DMS 273 treated with DMSO at 0.1 percent for 48 hours (cell line): ENCODE measurements around the gene DMXL1.

Experiments
- DNase-seq: peaks from one replicate; lab custom pipeline; 2025; lab: John Stamatoyannopoulos, UW

Gene DMXL1

DNA sequence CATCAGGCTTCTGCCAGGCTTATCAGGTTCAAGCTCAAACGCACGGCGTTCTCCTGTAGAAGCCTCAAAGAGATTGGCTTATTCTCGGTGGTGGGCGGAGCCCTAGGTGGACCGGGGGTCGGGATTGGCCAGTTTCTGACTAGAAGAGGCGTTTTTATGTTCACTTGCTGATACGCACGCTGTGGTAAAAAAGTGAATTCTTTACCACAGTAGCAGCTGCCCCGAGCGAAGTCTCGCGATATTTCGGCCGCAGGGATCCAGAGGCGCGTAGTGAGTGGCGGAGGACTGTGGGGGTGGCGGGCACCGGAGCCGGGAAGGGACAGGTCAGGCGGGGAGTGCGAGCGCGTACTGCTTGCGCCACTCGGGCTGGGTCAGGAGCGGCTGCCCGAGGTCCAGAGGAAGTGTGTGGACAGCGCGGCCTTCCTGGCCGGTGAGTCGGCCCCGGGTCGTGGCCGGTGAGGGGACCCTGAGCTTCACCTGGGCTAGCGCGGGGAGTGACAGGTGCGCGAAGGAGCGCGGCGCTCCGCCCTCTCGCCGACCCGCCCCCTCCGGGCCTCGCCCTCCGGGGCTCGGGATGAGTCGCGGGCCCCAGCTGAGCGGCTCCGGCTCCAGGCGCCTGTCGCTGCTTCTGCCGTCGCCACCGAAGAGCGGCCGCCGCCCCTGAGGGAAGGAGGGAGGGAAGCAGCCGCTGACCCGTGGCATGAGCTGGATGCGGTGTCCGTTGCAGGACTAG is at the start of gene DMXL1:
TSS of gene DMXL1 (plus strand) at position 260 of the 733 bp plus-strand sequence. CDS start 483 bp downstream, outside the sequence.
- peak; percentile 98 for DNase-seq

DNA sequence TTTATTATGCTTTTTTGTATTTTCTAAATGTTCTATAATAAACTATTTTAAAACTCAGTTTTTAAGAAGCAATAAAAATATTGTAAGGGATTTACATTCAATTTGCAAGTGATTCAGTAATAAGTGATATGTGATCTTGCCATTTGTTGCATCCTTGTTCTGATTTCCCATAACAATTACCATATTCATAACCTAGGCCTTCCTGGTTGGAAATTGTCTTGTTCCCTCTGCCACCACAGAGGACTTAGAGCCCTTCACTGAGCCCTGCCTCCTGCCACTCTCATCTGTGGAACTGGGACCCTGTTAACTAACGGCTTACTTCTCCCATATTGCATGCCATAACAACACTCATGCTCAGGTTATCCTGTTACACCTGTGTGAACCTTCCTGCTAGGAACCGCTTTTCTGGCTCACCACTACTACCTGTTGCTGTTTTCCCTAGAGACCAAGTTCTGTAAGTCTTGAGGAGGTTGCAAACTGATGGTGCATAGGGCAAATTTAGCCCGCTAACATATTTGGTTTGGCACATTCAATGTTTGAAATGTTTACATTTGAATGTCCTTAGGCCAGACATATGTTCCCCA is 49.6 kb upstream of the DMXL1 start:
- DNase-seq: no peak

GRCh38 chr5:119022017-119022745 is 48.7 kb upstream of the DMXL1 start:
- DNase-seq: no peak

DNA sequence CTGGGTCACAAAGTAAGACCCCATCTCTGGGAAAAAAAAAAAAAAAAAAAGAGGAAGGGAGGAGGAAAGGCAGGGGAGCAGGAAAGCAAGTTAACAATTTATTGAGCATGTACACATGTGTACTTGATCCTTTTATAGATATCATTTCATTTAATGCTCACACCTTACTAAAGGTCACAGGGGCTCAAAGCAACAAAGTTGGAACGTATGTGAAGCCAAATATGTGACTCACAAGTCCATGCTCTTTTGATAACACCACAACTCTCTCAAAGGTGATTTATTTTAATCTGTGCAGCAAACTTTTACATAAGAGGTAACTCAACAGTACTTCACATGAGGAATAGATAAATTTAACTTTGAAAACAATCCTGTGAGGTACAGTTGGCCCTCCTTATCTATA is 48.1 kb upstream of the DMXL1 start:
- DNase-seq: no peak

DNA sequence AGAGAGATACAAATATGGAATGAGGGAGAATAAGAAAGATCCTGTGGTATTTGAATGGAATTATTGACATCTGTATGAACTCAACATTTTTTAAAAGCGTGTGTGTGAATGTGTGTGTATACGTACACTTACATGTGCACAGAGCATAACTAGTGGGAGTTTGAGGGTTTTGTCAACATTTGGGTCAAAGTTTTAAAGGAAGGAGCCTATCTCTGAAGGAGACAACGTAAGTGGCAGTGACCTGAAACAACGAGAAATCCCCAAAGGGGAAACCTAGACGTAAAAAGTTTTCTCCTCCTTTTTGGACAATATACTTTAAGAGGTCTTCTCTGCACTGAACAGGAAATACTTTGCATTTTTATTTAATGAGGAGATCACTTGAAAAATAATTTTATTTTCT is 42.3 kb upstream of the DMXL1 start:
- DNase-seq: no peak

DNA sequence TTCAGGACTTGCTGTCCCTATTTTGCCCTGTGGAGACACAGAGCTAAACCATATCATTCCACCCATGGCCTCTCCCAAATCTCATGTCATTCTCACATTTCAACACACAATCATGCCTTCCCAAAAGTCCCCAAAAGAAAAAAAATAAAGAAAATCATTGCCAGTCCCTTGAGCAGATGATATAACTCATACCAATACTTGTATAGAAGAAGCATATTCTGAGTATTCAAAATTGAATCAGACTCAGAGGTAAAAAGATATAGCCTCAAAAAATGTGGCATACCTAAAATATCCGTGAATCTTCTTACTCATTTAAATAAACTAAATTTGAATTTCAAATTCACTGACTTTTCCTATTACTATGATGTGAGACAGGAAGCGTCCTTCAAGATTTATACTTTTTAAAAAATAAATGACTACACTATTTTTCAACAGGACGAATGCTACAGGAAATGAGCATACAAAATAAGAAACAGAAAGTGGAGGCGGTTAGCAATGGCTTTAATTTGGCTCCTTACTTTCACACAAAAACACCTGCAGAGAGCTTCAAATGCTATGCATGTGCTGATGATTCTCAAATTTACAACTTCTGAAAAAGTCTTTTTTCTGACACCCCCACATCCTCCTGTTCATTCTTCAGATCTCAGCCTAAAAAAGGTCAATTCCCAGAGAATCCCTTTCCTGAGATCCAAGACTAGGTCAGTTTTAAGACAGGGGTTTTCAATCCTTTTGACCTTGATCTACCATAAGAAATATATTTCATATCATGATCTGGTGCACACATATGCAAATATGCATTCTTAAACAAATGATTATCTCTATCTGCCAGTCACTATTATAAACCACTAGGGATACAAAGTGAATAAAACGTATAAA is 39.6 kb upstream of the DMXL1 start:
- no peak for DNase-seq

DNA sequence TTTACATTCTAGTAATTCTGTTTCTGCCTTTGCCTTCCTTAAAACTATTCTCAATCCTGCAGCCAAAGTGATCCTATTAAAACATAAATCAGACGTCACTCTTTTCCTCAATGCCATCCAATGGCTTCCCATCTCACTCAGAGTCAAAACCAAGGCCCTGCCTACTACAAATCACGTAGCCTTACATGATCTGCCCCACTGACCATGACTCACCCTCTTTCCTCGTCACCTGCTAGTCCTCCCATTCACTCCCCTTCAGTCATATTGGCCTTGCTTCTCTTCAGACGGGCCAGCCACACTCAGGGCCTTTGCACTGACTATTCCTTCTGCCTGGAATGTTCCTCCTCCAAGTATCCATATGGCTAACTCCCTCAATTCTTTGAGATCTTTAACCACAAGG is 39.0 kb upstream of the DMXL1 start:
- no peak for DNase-seq

DNA sequence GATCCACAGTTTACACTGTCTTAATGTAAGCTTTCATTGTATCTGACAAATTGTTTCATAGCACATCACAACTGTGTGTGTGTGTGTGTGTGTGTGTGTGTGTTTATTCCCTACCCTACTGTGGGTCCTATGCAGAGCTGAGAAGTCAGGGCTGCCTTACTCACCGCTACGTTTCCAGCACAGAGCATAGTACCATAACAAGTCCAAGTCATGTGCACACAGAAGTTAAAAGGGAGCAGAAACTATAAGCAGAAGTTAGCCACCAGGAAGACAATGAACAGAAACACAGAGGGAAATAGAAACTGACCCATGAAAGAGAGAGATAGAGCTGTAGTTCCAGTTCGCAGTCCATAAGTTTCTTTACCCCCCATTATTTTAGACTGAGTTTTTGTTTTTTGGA is 38.2 kb upstream of the DMXL1 start:
- DNase-seq: no peak

- no peak for DNase-seq
Observed at GRCh38 chr5:119033135-119033534, 37.8 kb upstream of the DMXL1 start.

DNA sequence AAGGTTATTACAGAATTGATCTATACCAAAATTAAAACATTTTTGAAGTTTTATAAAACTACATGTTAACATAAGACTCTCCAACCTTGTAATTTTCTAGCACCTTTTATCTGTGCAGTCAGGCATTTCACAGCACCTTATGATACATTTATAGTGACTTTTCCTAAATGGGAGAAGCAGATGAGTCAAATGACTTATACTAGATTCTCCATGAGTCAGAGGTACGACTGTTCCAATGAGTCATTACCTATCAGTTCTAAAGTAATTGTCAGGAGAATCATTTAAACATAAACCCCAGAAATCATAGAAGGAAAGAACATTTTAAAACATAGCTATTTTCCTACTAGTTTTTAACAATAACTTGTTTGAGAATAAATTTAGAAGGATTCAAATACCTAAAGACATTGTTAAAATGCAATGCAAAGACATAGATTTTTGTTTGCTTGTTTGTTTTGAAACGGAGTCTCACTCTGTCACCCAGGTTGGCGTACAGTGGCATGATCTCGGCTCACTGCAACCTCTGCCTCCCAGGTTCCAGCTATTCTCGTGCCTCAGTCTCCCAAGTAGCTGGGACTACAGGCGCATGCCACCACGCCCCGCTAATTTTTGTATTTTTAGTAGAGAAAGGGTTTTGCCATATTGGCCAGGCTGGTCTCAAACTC is 34.7 kb upstream of the DMXL1 start:
- no peak for DNase-seq

DNA sequence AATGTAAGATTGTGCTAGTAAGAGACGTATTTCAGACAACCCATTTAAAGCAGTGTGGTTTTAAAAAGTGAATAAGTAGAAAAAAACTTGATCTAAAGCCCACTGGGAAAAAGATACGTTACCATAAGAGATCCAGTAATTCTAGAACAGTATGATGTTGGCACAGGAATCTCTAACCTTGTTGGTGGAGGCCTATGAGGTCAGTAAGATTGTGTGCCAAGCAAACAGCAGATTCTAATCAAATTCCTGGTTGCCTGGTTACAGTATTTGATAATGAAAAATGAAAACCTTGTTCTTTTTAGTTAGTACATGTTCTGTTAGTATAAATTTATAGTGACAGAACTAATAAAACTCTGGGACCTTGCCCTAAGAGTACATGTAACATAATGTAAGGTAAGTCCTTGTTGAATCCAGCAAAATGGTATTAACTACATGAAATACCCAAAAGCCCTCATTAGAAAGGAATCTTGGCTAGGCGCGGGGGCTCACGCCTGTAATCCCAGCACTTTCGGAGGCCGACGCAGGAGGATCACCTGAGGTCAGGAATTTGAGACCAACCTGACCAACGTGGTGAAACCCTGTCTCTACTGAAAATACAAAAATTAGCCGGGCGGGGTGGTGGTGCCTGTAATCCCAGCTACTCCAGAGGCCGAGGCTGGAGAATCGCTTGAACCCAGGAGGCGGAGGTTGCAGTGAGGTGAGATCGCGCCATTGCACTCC is 33.2 kb upstream of the DMXL1 start:
- no peak for DNase-seq

DNA sequence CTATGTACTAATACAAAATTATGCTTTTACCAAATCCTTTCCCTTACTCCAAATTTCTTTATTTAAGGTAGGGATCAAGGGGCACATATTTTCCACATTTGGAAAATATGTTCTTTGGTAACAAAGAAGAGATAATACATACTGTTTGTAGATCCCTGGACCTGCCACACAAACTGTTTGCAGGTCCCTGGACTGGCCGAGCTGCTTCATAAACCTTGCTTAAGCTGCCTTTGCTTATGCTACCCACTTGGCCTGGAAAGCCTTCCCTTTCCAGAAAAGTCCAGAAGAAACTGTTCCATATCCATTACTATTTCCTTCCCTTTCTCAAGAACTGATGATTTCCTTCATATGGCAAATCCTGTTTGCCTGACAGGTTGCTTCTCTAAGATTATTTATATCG is 22.6 kb upstream of the DMXL1 start:
- DNase-seq: no peak

GRCh38 chr5:119049824-119050449 is 20.9 kb upstream of the DMXL1 start:
- DNase-seq: no peak

DNA sequence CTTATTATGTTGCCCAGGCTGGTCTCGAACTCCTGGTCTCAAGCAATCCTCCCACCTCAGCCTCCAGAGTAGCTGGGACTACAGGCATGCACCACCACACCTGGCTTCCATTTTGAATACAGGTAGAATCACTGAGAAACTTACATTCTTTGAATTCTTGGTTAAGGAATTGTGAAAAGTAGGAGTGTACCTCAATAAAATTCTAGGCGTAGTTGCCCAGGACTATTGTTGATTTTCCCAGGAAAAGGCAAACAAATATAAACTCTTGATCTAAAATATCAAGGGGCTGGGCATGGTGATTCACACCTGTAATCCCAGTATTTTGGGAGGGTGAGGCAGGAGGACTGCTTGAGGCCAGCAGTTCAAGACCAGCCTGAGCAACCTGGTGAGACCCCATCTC is 16.8 kb upstream of the DMXL1 start:
- no peak for DNase-seq

GRCh38 chr5:119055294-119055693 is 15.6 kb upstream of the DMXL1 start:
- DNase-seq: no peak

GRCh38 chr5:119058979-119059529 is 11.8 kb upstream of the DMXL1 start:
- no peak for DNase-seq

GRCh38 chr5:119059740-119060255 is 11.1 kb upstream of the DMXL1 start:
- no peak for DNase-seq

GRCh38 chr5:119063579-119064379 is 7.1 kb upstream of the DMXL1 start:
- no peak for DNase-seq

DNA sequence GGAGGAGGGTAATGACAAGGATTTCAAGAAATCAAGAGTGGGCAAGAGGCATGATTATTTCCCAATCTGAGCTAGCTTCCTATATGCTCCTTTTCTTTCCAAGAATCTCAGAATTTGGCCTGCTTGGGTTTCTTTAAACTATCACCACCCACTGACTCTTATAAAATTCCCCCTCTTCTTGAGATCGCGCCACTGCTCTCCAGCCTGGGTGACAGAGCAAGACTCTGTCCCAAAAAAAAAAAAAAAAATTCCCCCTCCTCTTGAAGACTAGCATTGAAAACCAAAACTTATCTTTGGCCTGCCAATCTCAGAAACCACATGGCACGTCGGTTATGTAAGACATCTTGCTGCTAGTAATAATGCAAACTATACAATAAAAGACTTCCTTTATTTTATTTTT is 3.4 kb upstream of the DMXL1 start:
- DNase-seq: no peak

DNA sequence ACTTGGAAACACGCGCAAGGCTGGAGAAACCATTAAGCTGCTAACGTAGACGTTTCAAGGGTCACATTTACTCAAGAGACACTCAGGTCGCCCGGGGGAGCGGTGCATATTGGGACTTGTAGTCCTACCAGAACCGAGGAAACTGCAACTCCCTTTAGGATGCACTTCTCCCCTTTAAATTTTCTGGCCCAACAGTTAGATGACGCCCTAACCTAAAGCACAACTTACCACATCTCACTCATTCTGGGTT is 384 bp upstream of the DMXL1 start:
- no peak for DNase-seq
